ENCODE results near the gene TMEM175. TPM values are rescaled to one million over a fixed set of nuclear protein-coding genes. Genes with fewer than 3 reads are reported as not detected.

Gene TMEM175
- total RNA-seq, 1 experiment from 2014 or later: 20.2 TPM

GRCh38 chr4:960140-960635, 27.9 kb downstream of the TMEM175 start:
- H3K27ac ChIP-seq: no peak overlapping the region
- TF ChIP-seq, protein P1, sequence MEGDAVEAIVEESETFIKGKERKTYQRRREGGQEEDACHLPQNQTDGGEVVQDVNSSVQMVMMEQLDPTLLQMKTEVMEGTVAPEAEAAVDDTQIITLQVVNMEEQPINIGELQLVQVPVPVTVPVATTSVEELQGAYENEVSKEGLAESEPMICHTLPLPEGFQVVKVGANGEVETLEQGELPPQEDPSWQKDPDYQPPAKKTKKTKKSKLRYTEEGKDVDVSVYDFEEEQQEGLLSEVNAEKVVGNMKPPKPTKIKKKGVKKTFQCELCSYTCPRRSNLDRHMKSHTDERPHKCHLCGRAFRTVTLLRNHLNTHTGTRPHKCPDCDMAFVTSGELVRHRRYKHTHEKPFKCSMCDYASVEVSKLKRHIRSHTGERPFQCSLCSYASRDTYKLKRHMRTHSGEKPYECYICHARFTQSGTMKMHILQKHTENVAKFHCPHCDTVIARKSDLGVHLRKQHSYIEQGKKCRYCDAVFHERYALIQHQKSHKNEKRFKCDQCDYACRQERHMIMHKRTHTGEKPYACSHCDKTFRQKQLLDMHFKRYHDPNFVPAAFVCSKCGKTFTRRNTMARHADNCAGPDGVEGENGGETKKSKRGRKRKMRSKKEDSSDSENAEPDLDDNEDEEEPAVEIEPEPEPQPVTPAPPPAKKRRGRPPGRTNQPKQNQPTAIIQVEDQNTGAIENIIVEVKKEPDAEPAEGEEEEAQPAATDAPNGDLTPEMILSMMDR (conservative IDR thresholded peaks at IDR 0.05): no peak
- no peak overlapping the region for H2AFZ ChIP-seq
- CTCF ChIA-PET: no interaction called here
- DNase-seq: no peak
- H3K9me2 ChIP-seq (ENCODE audit: insufficient read depth): no peaks in the 10 kb centered on the region
- no peaks in the 10 kb centered on the region for H3K4me1 ChIP-seq (replicated peaks; ENCODE audit: insufficient read depth)
- no peaks in the 10 kb centered on the region for H3K27me3 ChIP-seq (ENCODE audit: insufficient read depth, low read depth)
- no peaks in the 10 kb centered on the region for H3K79me2 ChIP-seq (ENCODE audit: low read depth)
- H3K4me3 ChIP-seq: no peak overlapping the region
- no peak overlapping the region for H3K4me2 ChIP-seq
- intact Hi-C loops (cut with micrococcal nuclease; ENCODE audit: unreplicated experiment): no loop called here
- no peaks in the 10 kb centered on the region for H3K36me3 ChIP-seq (ENCODE audit: low read depth)
- H3F3A ChIP-seq (ENCODE audit: insufficient read depth, low read depth): no peaks in the 10 kb centered on the region
- no TSS peak for BruUV-seq (replicated peaks)
- H3K9me3 ChIP-seq (ENCODE audit: insufficient read depth, low read depth): no peaks in the 10 kb centered on the region
- no peaks in the 10 kb centered on the region for H4K20me1 ChIP-seq (ENCODE audit: insufficient read depth)
- POLR2A ChIA-PET (ENCODE audit: unreplicated experiment): no interaction called here

- Histone ChIP-seq H3K79me2 (ENCODE audit: low read depth) (no peaks in the 10 kb centered on the region), H3K27me3 (ENCODE audit: insufficient read depth, low read depth) (no peaks in the 10 kb centered on the region), H3K27ac (no peak overlapping the region), H3K4me2 (no peak overlapping the region), H3F3A (ENCODE audit: insufficient read depth, low read depth) (no peaks in the 10 kb centered on the region), H3K9me2 (ENCODE audit: insufficient read depth) (no peaks in the 10 kb centered on the region), H3K4me1 (replicated peaks; ENCODE audit: insufficient read depth) (no peaks in the 10 kb centered on the region), H2AFZ (no peak overlapping the region), H4K20me1 (ENCODE audit: insufficient read depth) (no peaks in the 10 kb centered on the region), H3K9me3 (ENCODE audit: insufficient read depth, low read depth) (no peaks in the 10 kb centered on the region), H3K36me3 (ENCODE audit: low read depth) (no peaks in the 10 kb centered on the region), H3K4me3 (no peak overlapping the region)
- TF ChIP-seq EZH2 (IDR thresholded peaks at IDR 0.05; ENCODE audit: low read depth): no peak
- TF ChIP-seq, protein P1 (conservative IDR thresholded peaks at IDR 0.05): no peak
- intact Hi-C loops (cut with micrococcal nuclease; ENCODE audit: unreplicated experiment): no loop called here
- BruUV-seq (replicated peaks): no TSS peak
- ChIA-PET POLR2A (ENCODE audit: unreplicated experiment) (no interaction called here), CTCF (no interaction called here)
- no peak for DNase-seq
These were observed 28.5 kb downstream of the TMEM175 start for GRCh38 chr4:960636-961350.

- Histone ChIP-seq H3K9me2 (ENCODE audit: insufficient read depth) (no peaks in the 10 kb centered on the region), H3K4me3 (no peak overlapping the region), H3K27ac (no peak overlapping the region), H3K79me2 (ENCODE audit: low read depth) (no peaks in the 10 kb centered on the region), H3F3A (ENCODE audit: insufficient read depth, low read depth) (no peaks in the 10 kb centered on the region), H3K27me3 (ENCODE audit: insufficient read depth, low read depth) (no peaks in the 10 kb centered on the region), H3K4me2 (no peak overlapping the region), H3K36me3 (ENCODE audit: low read depth) (no peaks in the 10 kb centered on the region), H3K4me1 (replicated peaks; ENCODE audit: insufficient read depth) (no peaks in the 10 kb centered on the region), H3K9me3 (ENCODE audit: insufficient read depth, low read depth) (no peaks in the 10 kb centered on the region), H2AFZ (no peak overlapping the region), H4K20me1 (ENCODE audit: insufficient read depth) (no peaks in the 10 kb centered on the region)
- no peak for DNase-seq
- CTCF ChIA-PET: no interaction called here
- TF ChIP-seq EZH2 (IDR thresholded peaks at IDR 0.05; ENCODE audit: low read depth): no peak
- TF ChIP-seq, protein P1 (conservative IDR thresholded peaks at IDR 0.05): no peak
- intact Hi-C loops (cut with micrococcal nuclease; ENCODE audit: unreplicated experiment): no loop called here
- POLR2A ChIA-PET (ENCODE audit: unreplicated experiment): no interaction called here
- no TSS peak for BruUV-seq (replicated peaks)
These were observed 29.3 kb downstream of the TMEM175 start for GRCh38 chr4:961351-962230.
